B cell (primary cell): ENCODE results near the gene METAP1D.

Experiments
- EZH2 ChIP-seq: IDR thresholded peaks from 2 replicates; pipeline ENCODE4 v1.6.1; 2012; ENCODE audit warnings: borderline replicate concordance, low read depth, mild to moderate bottlenecking, moderate library complexity, low read length; ENCODE audit not compliant: insufficient read depth, poor library complexity, severe bottlenecking
- TF ChIP-seq, protein P1 (sequence below): fragments of 200-600 bp; IDR thresholded peaks from one replicate; pipeline ENCODE4 v1.8.0; 2022; ENCODE audit warnings: antibody characterized with exemption, mild to moderate bottlenecking

DNA sequence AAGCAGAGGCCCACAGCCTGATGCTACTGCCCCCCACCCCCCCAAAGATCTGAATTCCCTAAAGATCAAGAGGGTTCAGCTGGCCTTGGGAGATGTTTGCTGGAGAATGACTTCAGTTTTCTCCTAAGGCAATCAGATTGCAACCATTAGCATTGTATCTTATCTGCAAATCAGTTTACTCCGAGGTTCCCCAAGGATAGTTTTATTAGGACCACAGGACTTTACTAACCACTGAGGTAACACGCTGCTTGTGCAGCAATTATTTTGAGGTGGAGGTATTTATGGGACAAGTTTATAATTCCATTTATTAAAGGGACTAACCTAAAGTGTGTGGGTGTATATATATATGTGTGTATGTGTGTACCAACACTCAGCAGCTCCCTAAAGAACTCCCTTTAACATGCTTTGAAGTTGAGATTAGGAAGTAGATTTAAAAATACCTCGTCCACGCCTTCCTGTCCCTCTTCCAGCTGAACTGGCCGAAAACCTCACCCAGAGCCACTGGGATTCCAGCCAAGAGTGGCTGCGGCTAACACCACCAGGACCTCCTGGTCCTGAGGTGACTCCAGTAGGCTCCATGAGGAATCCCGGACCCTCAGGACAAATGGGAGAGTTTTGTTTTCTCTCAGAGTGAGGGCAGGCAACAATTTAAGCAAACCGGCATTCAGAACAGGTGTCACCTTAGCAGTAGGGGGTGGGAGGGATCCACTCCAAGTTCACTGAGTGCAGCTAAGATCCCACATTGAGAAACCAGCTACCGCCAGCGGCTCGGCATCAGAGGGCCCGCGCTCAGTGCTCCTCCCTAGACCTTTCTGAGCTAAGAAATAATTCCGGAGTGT, 82.6 kb downstream of the METAP1D start:
- TF ChIP-seq, protein P1, sequence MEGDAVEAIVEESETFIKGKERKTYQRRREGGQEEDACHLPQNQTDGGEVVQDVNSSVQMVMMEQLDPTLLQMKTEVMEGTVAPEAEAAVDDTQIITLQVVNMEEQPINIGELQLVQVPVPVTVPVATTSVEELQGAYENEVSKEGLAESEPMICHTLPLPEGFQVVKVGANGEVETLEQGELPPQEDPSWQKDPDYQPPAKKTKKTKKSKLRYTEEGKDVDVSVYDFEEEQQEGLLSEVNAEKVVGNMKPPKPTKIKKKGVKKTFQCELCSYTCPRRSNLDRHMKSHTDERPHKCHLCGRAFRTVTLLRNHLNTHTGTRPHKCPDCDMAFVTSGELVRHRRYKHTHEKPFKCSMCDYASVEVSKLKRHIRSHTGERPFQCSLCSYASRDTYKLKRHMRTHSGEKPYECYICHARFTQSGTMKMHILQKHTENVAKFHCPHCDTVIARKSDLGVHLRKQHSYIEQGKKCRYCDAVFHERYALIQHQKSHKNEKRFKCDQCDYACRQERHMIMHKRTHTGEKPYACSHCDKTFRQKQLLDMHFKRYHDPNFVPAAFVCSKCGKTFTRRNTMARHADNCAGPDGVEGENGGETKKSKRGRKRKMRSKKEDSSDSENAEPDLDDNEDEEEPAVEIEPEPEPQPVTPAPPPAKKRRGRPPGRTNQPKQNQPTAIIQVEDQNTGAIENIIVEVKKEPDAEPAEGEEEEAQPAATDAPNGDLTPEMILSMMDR = no peak
- TF ChIP-seq EZH2 = no peak
